Glomerular endothelial cell (primary cell): Measurements from ENCODE around the gene SLC35C1. TPM values are rescaled to one million over a fixed set of nuclear protein-coding genes. Genes with fewer than 3 reads are reported as not detected.

Experiments
- DNase-seq: peaks from one replicate; pipeline ENCODE4 v3.0.0-alpha.2; 2011; ENCODE audit warnings: low read depth, low spot score; ENCODE audit errors: extremely low read depth
- total RNA-seq: library from RNA; depleted of rRNA; stranded (reverse); fragments of >200 nt; gene quantifications from 2 replicates; pipeline ENCODE4 v1.2.3, GENCODE V29; 2015

SLC35C1 gene
- total RNA-seq, 1 donor from 2014 or later = 29.4 TPM

- DNase-seq = no peak
Observed at GRCh38 chr11:45860764-45861510, 56.0 kb downstream of the SLC35C1 start.

Other genes with a start within 250 kb of the SLC35C1 start
- gene CHST1, start 139.5 kb upstream of the SLC35C1 start, total RNA-seq = 42.1 and 258 TPM in 2 replicates
- gene CRY2, start 42.3 kb downstream of the SLC35C1 start, total RNA-seq = 11.2 and 16.0 TPM in 2 replicates
- 8.5 and 8.9 TPM in 2 replicates for gene MAPK8IP1, start 80.5 kb downstream of the SLC35C1 start, total RNA-seq
- 0.29 TPM in 1 of 2 replicates, not detected in the other for gene FREY1, start 102.1 kb downstream of the SLC35C1 start, total RNA-seq
- 25.1 and 35.0 TPM in 2 replicates for gene PEX16, start 112.7 kb downstream of the SLC35C1 start, total RNA-seq
- gene LARGE2, start 117.5 kb downstream of the SLC35C1 start, total RNA-seq = not detected in 2 replicates